Left kidney (tissue), 2 donors: ENCODE measurements around the gene NT5DC4. TPM values are rescaled to one million over a fixed set of nuclear protein-coding genes. Genes with fewer than 3 reads are reported as not detected.
A peak's percentile ranks its signal among the peaks of the same experiment; 100 is the strongest.

Experiments used
- DNase-seq: peaks from one replicate; pipeline ENCODE4 v3.0.0-alpha.2; 2013
- polyA plus RNA-seq: library from polyadenylated mRNA; unstranded; fragments of 120-200 nt; gene quantifications from one replicate; pipeline ENCODE4 v1.2.1, GENCODE V29; 2013; ENCODE audit not compliant: insufficient read length

NT5DC4 gene
- polyA plus RNA-seq, 1 donor: 0.83 TPM

- no peak for DNase-seq
Observed at GRCh38 chr2:112723995-112724394, 3.2 kb downstream of the NT5DC4 start.

DNA sequence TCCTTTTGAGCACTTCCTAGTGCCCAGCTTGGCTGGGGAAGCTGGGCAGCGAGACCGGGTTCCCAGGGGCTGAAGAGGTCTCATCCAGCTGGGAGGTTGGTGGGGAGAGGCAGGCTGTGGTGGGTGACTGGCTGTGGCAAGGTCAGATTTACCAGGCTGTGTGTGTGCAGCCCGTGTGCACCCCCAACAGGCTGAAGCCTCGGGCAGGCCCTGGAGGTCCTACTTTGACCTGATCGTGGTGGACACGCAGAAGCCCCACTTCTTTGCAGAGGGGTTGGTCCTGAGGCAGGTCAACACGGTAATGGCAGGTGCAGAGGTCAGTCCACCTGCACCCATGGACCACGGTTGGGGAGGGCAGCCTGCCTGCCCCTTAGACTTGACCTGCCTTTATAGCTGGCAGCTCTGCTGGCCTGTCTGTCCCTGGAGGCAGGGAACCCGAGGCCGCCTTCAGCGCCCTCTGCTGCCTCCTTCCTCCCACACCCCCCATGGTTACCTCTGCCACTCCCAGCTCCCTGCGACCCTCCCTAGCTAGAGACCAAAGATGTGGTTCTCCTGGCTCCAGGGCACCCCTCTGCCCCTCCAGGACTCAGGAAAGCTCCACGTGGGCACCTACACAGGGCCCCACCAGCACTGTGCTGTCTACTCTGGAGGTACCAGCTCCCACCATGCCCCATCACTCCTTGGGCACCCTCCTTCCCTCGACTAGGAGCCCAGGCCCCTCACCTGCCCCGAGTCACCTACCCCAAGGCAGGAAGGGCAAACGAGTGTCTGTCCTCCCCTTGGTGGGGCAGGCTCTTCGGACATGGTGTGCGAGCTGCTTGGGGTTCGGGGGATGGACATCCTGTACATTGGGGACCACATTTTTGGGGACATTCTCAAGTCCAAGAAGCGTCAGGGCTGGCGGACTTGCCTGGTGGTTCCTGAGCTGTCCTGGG lies 4.0 kb downstream of the NT5DC4 start:
- DNase-seq: no peak

- DNase-seq: no peak
Observed at GRCh38 chr2:112725545-112726457, 5.0 kb downstream of the NT5DC4 start.

DNA sequence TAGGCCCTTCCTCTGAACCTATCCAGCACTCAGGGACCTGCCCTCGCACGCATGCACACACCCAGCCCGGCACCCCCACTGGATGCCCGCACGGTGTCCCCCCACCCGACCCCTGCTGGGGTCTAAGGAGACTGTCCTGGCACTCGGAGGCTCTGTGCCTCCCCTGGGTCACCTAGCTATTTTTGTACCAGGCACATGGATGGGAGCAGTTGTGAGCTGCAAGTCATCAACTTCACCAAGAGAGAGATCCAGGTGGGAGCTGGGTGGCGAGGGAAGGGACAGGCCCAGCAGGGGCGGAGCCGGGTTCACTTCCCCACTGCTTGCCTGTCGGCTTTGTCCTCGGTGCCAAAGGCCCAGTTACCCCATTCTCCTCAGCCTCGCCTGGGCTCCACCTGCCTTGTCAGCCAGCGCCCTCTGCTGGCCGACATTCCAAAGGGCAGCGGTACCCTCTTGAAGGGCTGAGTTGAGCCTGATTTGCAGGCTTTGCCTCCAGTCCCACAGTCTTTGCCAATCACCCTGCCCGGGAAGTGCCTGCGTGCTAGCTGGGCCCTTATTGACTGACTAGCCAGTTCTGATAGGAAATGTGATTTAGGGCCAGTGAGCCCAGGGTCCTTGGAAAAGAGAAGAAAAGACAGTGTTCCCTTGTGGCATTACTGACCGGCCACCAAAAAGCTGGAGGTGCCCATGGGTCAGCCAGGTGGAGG lies 5.8 kb downstream of the NT5DC4 start:
- peak; percentile 85 for DNase-seq

DNA sequence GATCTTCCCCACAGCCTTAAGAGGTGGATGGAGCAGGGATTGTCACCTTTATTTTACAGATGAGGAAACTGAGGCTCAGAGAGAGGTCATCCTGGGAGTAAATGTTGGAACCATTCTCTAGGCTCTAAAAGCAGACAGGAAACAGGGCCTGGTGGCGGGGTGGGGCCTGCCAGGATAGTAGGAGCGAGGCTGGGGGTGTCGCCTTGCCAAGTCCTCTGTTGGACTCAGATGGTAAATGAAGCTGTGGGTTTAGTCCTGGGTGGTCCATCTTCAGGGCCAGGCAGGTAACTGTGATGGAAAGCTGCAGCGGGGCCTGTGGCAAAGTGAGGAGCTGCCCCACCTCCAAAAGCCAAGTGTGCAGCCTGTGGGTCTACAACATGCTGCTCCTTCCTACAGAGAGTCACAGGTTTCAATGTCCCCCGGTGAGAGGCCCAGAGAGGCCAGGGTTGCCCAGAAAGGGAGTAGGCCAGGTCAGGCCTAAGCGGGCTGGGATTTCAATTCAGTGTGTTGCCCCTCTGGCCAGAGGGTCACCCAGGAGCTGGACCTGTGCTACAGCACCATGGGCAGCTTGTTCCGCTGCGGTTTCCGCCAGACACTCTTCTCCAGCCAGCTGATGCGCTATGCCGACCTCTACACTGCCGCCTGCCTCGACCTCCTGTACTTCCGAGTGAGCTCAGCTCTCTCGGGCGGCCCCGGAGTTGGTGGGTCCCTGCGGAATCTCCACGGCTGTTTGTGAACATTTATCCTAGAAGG lies 6.6 kb downstream of the NT5DC4 start:
- DNase-seq: no peak

DNA sequence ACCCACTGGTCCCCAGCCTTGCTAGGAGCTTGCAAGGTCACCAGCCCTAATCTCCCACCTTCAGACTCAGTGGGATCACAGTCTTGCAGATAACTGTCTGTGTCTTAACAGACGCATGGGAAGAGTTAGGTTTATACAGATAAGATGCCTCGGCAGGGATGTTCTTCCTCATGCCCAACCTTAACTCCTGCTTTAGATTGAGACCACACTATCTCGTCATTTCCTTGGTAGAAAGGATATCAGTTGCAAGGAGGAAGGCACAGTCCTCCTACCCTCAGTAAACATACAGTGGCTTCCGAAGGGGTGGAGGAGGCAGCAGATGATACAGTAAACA lies 7.2 kb downstream of the NT5DC4 start:
- no peak for DNase-seq

GRCh38 chr2:112728378-112729175 lies 7.8 kb downstream of the NT5DC4 start:
- DNase-seq: no peak

GRCh38 chr2:112730216-112730615 lies 9.4 kb downstream of the NT5DC4 start:
- DNase-seq: no peak

DNA sequence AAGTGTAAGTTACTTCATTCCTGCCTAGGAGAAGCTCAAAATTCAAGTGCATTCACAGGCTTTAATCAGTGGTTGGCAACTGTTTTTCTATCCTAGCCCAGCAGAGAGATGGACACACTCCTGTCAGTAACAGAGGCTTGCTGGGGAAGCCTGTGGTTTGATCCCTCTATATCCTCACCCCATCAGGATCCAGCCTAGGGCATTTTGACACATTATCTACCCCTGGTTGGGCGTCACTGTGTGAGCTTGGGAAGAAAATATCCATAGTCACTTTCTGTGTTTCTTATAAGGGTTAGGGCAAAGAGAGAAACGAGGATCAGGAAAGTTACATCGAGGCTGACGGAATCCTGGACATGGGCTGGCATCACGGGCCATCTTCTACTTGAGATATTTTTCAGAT lies 10.0 kb downstream of the NT5DC4 start:
- no peak for DNase-seq

DNA sequence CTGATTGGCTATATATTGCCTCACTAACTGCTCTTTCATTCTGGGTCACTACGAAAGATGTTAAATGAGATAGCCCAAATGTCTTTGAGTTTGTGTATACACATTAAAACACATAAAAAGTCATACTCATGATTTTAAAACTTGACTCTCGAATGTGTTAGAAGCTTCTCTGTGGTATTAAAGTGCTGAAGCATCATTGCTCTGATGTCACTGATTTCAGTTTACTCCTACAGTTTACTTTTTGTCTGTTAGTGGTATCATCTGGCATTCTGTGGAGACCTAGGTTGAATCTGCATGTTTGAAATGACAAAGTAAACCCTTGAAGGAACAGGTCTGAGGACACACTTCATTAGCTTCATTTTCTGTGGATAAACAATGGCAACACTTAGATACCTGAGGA lies 10.7 kb downstream of the NT5DC4 start:
- no peak for DNase-seq

- DNase-seq: no peak
Observed at GRCh38 chr2:112733456-112733855, 12.6 kb downstream of the NT5DC4 start.

- DNase-seq: no peak
Observed at GRCh38 chr2:112733871-112734270, 13.1 kb downstream of the NT5DC4 start.

GRCh38 chr2:112737542-112738232 lies 16.9 kb downstream of the NT5DC4 start:
- DNase-seq: no peak

- DNase-seq: no peak
Observed at GRCh38 chr2:112740527-112740926, 19.7 kb downstream of the NT5DC4 start.

DNA sequence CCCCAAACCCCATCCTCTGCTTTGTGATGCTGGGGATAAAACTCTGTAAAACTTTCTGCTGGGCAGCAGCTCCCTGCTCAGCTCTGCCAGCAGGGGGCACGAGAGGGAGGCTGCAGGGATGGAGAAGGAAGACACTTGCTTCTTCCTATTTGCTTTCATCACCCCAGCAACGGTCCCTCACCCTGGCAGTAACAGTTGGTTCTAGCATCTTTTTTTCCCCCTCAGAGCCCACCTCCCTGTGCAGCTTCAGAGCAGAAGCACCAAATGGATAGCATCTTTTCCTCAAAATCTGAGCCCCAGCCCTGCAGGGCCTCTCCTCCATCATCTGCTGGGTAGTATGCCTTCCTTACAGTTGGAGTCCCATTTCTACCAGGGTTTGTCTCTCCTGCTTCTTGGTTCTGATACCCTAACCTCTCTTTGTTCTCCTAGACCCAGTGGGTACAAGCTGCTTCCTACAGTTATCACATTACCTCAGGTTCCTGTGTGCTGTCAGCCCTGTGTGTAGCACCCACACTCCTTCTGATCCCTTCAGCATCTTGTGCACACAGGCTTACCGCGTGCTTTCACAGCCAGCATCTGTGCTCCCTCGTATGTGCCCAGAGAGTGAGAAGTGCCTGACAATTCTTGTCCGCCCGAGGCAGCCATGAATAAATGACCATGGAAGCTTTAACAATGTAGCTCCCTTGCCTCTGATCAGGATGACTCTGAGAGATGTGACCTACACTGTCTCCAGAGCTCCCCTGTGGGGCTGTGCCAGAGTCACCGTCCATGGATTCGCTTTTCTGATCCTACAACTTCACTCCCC lies 29.1 kb downstream of the NT5DC4 start:
- DNase-seq: peak; percentile 59

GRCh38 chr2:112750560-112750843 lies 29.7 kb downstream of the NT5DC4 start:
- no peak for DNase-seq

GRCh38 chr2:112751451-112752197 lies 30.8 kb downstream of the NT5DC4 start:
- DNase-seq: no peak

DNA sequence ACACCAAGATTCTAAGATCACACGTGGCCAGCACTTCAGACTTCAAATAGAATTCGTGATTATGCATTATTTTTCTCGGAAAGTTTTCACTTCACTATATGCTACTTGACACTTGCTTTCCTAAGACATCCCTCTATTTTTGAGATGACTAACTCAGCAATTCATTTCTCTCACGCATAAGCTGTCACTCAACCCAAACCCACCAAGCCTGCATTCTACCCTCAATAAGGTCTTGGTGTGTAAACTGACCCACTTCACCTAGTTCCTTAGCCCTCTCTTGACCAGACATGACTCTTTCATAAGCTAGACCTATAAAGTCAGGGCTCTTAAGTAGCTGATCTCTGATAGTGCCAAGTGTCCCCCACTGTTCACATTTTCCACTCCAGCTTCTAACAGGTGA lies 31.8 kb downstream of the NT5DC4 start:
- no peak for DNase-seq

DNA sequence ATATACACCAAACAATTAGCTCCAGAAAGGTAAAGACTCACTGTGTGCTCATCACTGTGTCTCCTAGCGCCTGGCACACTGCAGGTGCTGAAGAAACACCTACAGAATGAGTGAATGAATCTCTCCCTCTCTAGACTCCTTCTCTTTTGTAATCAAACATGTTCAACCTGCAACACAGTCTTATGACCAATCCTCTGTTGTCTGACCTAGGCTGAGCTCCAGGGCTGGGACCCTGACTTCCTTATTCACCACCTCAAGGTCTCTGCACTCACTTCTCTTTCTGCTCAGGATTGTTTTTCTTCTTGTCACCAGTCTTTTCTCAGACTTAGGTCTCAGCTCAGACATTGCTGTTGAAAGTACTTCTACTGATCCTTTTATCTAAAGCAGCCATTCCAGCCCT lies 33.7 kb downstream of the NT5DC4 start:
- DNase-seq: no peak
